Peyer's patch (tissue), 4 donors: ENCODE measurements around the gene ESPL1. TPM values are rescaled to one million over a fixed set of nuclear protein-coding genes. Genes with fewer than 3 reads are reported as not detected.

ENCODE experiments used
- DNase-seq, 3 donors: peaks; one replicate each; pipeline ENCODE4 v3.0.0-alpha.2; 2017 to 2019
- H3K27ac ChIP-seq, 4 donors: fragments of 200-600 bp; sonication (generic); one replicate each; pipeline ENCODE4 v1.5.1; 2016 to 2019
- H3K27me3 ChIP-seq, 2 donors: fragments of 200-600 bp; sonication (generic); one replicate each; pipeline ENCODE4 v1.5.1; 2019
- H3K36me3 ChIP-seq, 3 donors: fragments of 200-600 bp; sonication (generic); one replicate each; pipeline ENCODE4 v1.5.1; 2016 to 2019
- H3K4me1 ChIP-seq, 4 donors: fragments of 200-600 bp; sonication (generic); one replicate each; pipeline ENCODE4 v1.5.1; 2016 to 2019
- H3K4me3 ChIP-seq, 4 donors: fragments of 200-600 bp; sonication (generic); 1 replicate in 3 of 4; 2 replicates in 1 of 4; pipeline ENCODE4 v1.5.1; 2016 to 2019; ENCODE audit warnings: mild to moderate bottlenecking in 1 of 4
- H3K9me3 ChIP-seq, 4 donors: fragments of 200-600 bp; sonication (generic); one replicate each; pipeline ENCODE4 v1.5.1; 2016 to 2019; ENCODE audit warnings: mild to moderate bottlenecking in 1 of 4
- CTCF ChIP-seq, 6 experiments: fragments of 450-650 bp in 4 of 6; fragments of 200-600 bp in 2 of 6; sonication (generic) in 1 of 6; IDR thresholded peaks; one replicate each; pipeline ENCODE4 v1.5.1; 2017 to 2019; ENCODE audit warnings: antibody characterized with exemption in 6 of 6, mild to moderate bottlenecking in 3 of 6, moderate library complexity in 1 of 6
- POLR2A ChIP-seq, 2 donors: fragments of 450-650 bp; IDR thresholded peaks; one replicate each; pipeline ENCODE4 v1.5.1; 2017; ENCODE audit warnings: antibody characterized with exemption in 2 of 2, mild to moderate bottlenecking in 2 of 2, moderate library complexity in 2 of 2
- total RNA-seq, 4 donors: library from RNA; depleted of rRNA; stranded (reverse); fragments of >200 nt; gene quantifications; one replicate each; pipeline ENCODE4 v1.1.0, GENCODE V29; 2016

Gene ESPL1
- total RNA-seq, 4 donors from 2014 or later = 47.0 to 108 (median 87.0) TPM

GRCh38 chr12:53224897-53225634 lies 43.0 kb upstream of the ESPL1 start:
- Histone ChIP-seq H3K27me3 (no peaks in the 10 kb centered on the region), H3K9me3 (no peaks in the 10 kb centered on the region), H3K4me1 (peaks cover 0 to 39% (median 10%) of the 10 kb centered on the region in 4 donors), H3K36me3 (no peaks in the 10 kb centered on the region), H3K27ac (peak overlapping the region in 3 of 4 donors; percentile 2 to 72 (median 30)), H3K4me3 (no peak overlapping the region)
- DNase-seq = no peak
- TF ChIP-seq POLR2A (IDR thresholded peaks at IDR 0.05) (no peak), CTCF (IDR thresholded peaks at IDR 0.05) (no peak)

- no peaks in the 10 kb centered on the region for H3K27me3 ChIP-seq
- DNase-seq = no peak
- no peak for TF ChIP-seq CTCF (IDR thresholded peaks at IDR 0.05)
- no peak for TF ChIP-seq POLR2A (IDR thresholded peaks at IDR 0.05)
- H3K36me3 ChIP-seq = no peaks in the 10 kb centered on the region
- H3K4me3 ChIP-seq = no peak overlapping the region
- peaks cover 0 to 33% (median 10%) of the 10 kb centered on the region in 4 donors for H3K4me1 ChIP-seq
- no peaks in the 10 kb centered on the region for H3K9me3 ChIP-seq
- no peak overlapping the region for H3K27ac ChIP-seq
Observed at GRCh38 chr12:53225635-53226424, 42.3 kb upstream of the ESPL1 start.

GRCh38 chr12:53226815-53227214 lies 41.3 kb upstream of the ESPL1 start:
- Histone ChIP-seq H3K27me3 (no peaks in the 10 kb centered on the region), H3K9me3 (no peaks in the 10 kb centered on the region), H3K36me3 (no peaks in the 10 kb centered on the region), H3K4me1 (peaks cover 0 to 42% (median 7%) of the 10 kb centered on the region in 4 donors), H3K27ac (no peak overlapping the region), H3K4me3 (no peak overlapping the region)
- TF ChIP-seq CTCF (IDR thresholded peaks at IDR 0.05) (no peak), POLR2A (IDR thresholded peaks at IDR 0.05) (no peak)
- DNase-seq = no peak

GRCh38 chr12:53227341-53227740 lies 40.8 kb upstream of the ESPL1 start:
- TF ChIP-seq CTCF (IDR thresholded peaks at IDR 0.05) (no peak), POLR2A (IDR thresholded peaks at IDR 0.05) (no peak)
- H3K36me3 ChIP-seq = no peaks in the 10 kb centered on the region
- no peak for DNase-seq
- H3K27ac ChIP-seq = no peak overlapping the region
- no peak overlapping the region for H3K4me3 ChIP-seq
- no peaks in the 10 kb centered on the region for H3K27me3 ChIP-seq
- peaks cover 0 to 42% (median 6%) of the 10 kb centered on the region in 4 donors for H3K4me1 ChIP-seq
- no peaks in the 10 kb centered on the region for H3K9me3 ChIP-seq

- H3K9me3 ChIP-seq = no peaks in the 10 kb centered on the region
- H3K27ac ChIP-seq = no peak overlapping the region
- H3K4me1 ChIP-seq = peaks cover 0 to 42% (median 6%) of the 10 kb centered on the region in 4 donors
- TF ChIP-seq CTCF (IDR thresholded peaks at IDR 0.05) (no peak), POLR2A (IDR thresholded peaks at IDR 0.05) (no peak)
- DNase-seq = no peak
- H3K4me3 ChIP-seq = no peak overlapping the region
- H3K36me3 ChIP-seq = no peaks in the 10 kb centered on the region
- H3K27me3 ChIP-seq = no peaks in the 10 kb centered on the region
Observed at GRCh38 chr12:53227836-53228235, 40.3 kb upstream of the ESPL1 start.
